Skeletal muscle tissue (tissue), 4 donors: ENCODE results near the gene SFTA2. TPM values are rescaled to one million over a fixed set of nuclear protein-coding genes. Genes with fewer than 3 reads are reported as not detected.

ENCODE experiments used
- H3K27ac ChIP-seq: one replicate; pipeline ENCODE4 v1.7.0; 2013; ENCODE audit warnings: mild to moderate bottlenecking, low read depth, low read length, inconsistent platforms
- H3K27me3 ChIP-seq, 3 donors: one replicate each; pipeline ENCODE4 v1.7.0; 2013; ENCODE audit warnings: low read length in 3 of 3; ENCODE audit not compliant: control insufficient read depth in 3 of 3, insufficient read depth in 3 of 3
- H3K36me3 ChIP-seq, 3 donors: one replicate each; pipeline ENCODE4 v1.7.0; 2013; ENCODE audit warnings: low read length in 3 of 3; ENCODE audit not compliant: control insufficient read depth in 3 of 3, insufficient read depth in 3 of 3
- H3K4me1 ChIP-seq, 3 donors: one replicate each; pipeline ENCODE4 v1.7.0; 2013; ENCODE audit warnings: low read length in 3 of 3, mild to moderate bottlenecking in 3 of 3; ENCODE audit not compliant: control insufficient read depth in 3 of 3, insufficient read depth in 3 of 3
- H3K4me3 ChIP-seq, 3 donors: one replicate each; pipeline ENCODE4 v1.7.0; 2013; ENCODE audit warnings: low read length in 3 of 3
- H3K9ac ChIP-seq, 3 donors: one replicate each; pipeline ENCODE4 v1.7.0; 2013; ENCODE audit warnings: low read length in 3 of 3, mild to moderate bottlenecking in 3 of 3, moderate library complexity in 2 of 3, low read depth in 1 of 3
- H3K9me3 ChIP-seq, 3 donors: one replicate each; pipeline ENCODE4 v1.7.0; 2013; ENCODE audit warnings: low read length in 3 of 3; ENCODE audit not compliant: control insufficient read depth in 3 of 3
- total RNA-seq: library from RNA; depleted of rRNA; stranded (reverse); fragments of >200 nt; gene quantifications from one replicate; pipeline ENCODE4 v1.2.3, GENCODE V29; 2014
- donor health status: Osteomylitis.

SFTA2 gene
- total RNA-seq, 1 donor from 2014 or later: not detected

- H3K9ac ChIP-seq: no peak overlapping the region
- peaks cover 89 to 97% (median 91%) of the 10 kb centered on the region in 3 donors for H3K36me3 ChIP-seq
- no peaks in the 10 kb centered on the region for H3K9me3 ChIP-seq
- no peak overlapping the region for H3K4me3 ChIP-seq
- no peak overlapping the region for H3K27ac ChIP-seq
- H3K27me3 ChIP-seq: no peaks in the 10 kb centered on the region
- H3K4me1 ChIP-seq: peaks cover 0 to 7% (median 6%) of the 10 kb centered on the region in 3 donors
Observed at GRCh38 chr6:30894935-30895334, 37.0 kb downstream of the SFTA2 start.

GRCh38 chr6:30894381-30894780 is 37.6 kb downstream of the SFTA2 start:
- Histone ChIP-seq H3K4me3 (no peak overlapping the region), H3K9ac (no peak overlapping the region), H3K4me1 (peaks cover 0 to 10% (median 9%) of the 10 kb centered on the region in 3 donors), H3K36me3 (peaks cover 89 to 99% (median 91%) of the 10 kb centered on the region in 3 donors), H3K27ac (no peak overlapping the region), H3K27me3 (no peaks in the 10 kb centered on the region), H3K9me3 (no peaks in the 10 kb centered on the region)

- peaks cover 90 to 99% (median 92%) of the 10 kb centered on the region in 3 donors for H3K36me3 ChIP-seq
Observed at GRCh38 chr6:30893666-30894065, 38.3 kb downstream of the SFTA2 start.

GRCh38 chr6:30893001-30893591 is 38.9 kb downstream of the SFTA2 start:
- no peak overlapping the region for H3K9ac ChIP-seq
- H3K27me3 ChIP-seq: no peaks in the 10 kb centered on the region
- no peak overlapping the region for H3K27ac ChIP-seq
- no peaks in the 10 kb centered on the region for H3K9me3 ChIP-seq
- peaks cover 4 to 21% (median 20%) of the 10 kb centered on the region in 3 donors for H3K4me1 ChIP-seq
- H3K36me3 ChIP-seq: peaks cover 85 to 94% (median 87%) of the 10 kb centered on the region in 3 donors
- H3K4me3 ChIP-seq: no peak overlapping the region

More at GRCh38 chr6:30893666-30894065, 38.3 kb downstream of the SFTA2 start:
- Histone ChIP-seq H3K27me3 (no peaks in the 10 kb centered on the region), H3K9ac (no peak overlapping the region), H3K4me3 (no peak overlapping the region), H3K4me1 (peaks cover 3 to 17% (median 15%) of the 10 kb centered on the region in 3 donors), H3K9me3 (no peaks in the 10 kb centered on the region), H3K27ac (no peak overlapping the region)

- no peak overlapping the region for H3K27ac ChIP-seq
- H3K36me3 ChIP-seq: peaks cover 77 to 85% (median 77%) of the 10 kb centered on the region in 3 donors
- H3K4me1 ChIP-seq: peaks cover 4 to 23% (median 22%) of the 10 kb centered on the region in 3 donors
- H3K9me3 ChIP-seq: no peaks in the 10 kb centered on the region
- H3K4me3 ChIP-seq: no peak overlapping the region
- no peaks in the 10 kb centered on the region for H3K27me3 ChIP-seq
- H3K9ac ChIP-seq: peak overlapping the region in 1 of 3 donors; percentile 16
Observed at GRCh38 chr6:30891816-30892538, 40.0 kb downstream of the SFTA2 start.

- H3K9me3 ChIP-seq: no peaks in the 10 kb centered on the region
- H3K27me3 ChIP-seq: no peaks in the 10 kb centered on the region
- H3K27ac ChIP-seq: no peak overlapping the region
- peaks cover 10 to 29% (median 28%) of the 10 kb centered on the region in 3 donors for H3K4me1 ChIP-seq
- no peak overlapping the region for H3K9ac ChIP-seq
- H3K4me3 ChIP-seq: no peak overlapping the region
- H3K36me3 ChIP-seq: peaks cover 71 to 79% (median 71%) of the 10 kb centered on the region in 3 donors
Observed at GRCh38 chr6:30891450-30891723, 40.6 kb downstream of the SFTA2 start.

GRCh38 chr6:30890646-30891449 is 41.1 kb downstream of the SFTA2 start:
- no peak overlapping the region for H3K4me3 ChIP-seq
- H3K27me3 ChIP-seq: no peaks in the 10 kb centered on the region
- H3K9me3 ChIP-seq: no peaks in the 10 kb centered on the region
- H3K9ac ChIP-seq: peak overlapping the region in 1 of 3 donors; percentile 33
- H3K36me3 ChIP-seq: peaks cover 66 to 73% (median 67%) of the 10 kb centered on the region in 3 donors
- no peak overlapping the region for H3K27ac ChIP-seq
- H3K4me1 ChIP-seq: peaks cover 15 to 34% (median 33%) of the 10 kb centered on the region in 3 donors

- Histone ChIP-seq H3K4me3 (no peak overlapping the region), H3K4me1 (peaks cover 23 to 42% (median 41%) of the 10 kb centered on the region in 3 donors), H3K27me3 (no peaks in the 10 kb centered on the region), H3K36me3 (peaks cover 58 to 66% (median 60%) of the 10 kb centered on the region in 3 donors), H3K27ac (no peak overlapping the region), H3K9me3 (no peaks in the 10 kb centered on the region), H3K9ac (peak overlapping the region in 1 of 3 donors; percentile 33)
Observed at GRCh38 chr6:30889921-30890645, 41.9 kb downstream of the SFTA2 start.

- Histone ChIP-seq H3K4me3 (no peak overlapping the region), H3K36me3 (peaks cover 52 to 60% (median 54%) of the 10 kb centered on the region in 3 donors), H3K27me3 (no peaks in the 10 kb centered on the region), H3K4me1 (peaks cover 27 to 46% (median 45%) of the 10 kb centered on the region in 3 donors), H3K9ac (peak overlapping the region in 1 of 3 donors; percentile 10), H3K27ac (no peak overlapping the region), H3K9me3 (no peaks in the 10 kb centered on the region)
Observed at GRCh38 chr6:30889496-30889885, 42.5 kb downstream of the SFTA2 start.
